ENCODE data around the gene NEK6.

Gene NEK6

GRCh38 chr9:124257844-124258606 is at the start of gene NEK6:
TSS of gene NEK6 (plus strand) at chr9:124257949. CDS start at chr9:124301965, 44,016 bp downstream.
- TF ChIP-seq CTCF (IDR thresholded peaks at IDR 0.05; ENCODE audit: low read depth, low read length, poor library complexity, severe bottlenecking): no peak
- TF ChIP-seq EZH2phosphoT487 (IDR thresholded peaks at IDR 0.05; ENCODE audit: borderline replicate concordance, low read length): no peak
- H3K4me1 ChIP-seq (ENCODE audit: control insufficient read depth, low read length): peaks cover 84% of the 10 kb centered on the region
- 0 out of 2 replicates have a peak, but pooled peaks cover 11% of the 10 kb centered on the region for H4K20me1 ChIP-seq (ENCODE audit: control insufficient read depth, insufficient read depth, low read depth, low read length)
- H3K4me2 ChIP-seq (ENCODE audit: low read length): peak within 1 kb of the TSS; percentile 63
- H3K79me2 ChIP-seq (ENCODE audit: control insufficient read depth, low read length): peaks cover 38% of the 10 kb centered on the region
- no peaks in the 10 kb centered on the region for H3K9me2 ChIP-seq (replicated peaks; ENCODE audit: control insufficient read depth, low read length)
- no peaks in the 10 kb centered on the region for H3K36me3 ChIP-seq (ENCODE audit: control insufficient read depth, low read length)
- H3K4me3 ChIP-seq (ENCODE audit: low read length): peak within 1 kb of the TSS; percentile 77
- H3K27ac ChIP-seq (ENCODE audit: low read depth, low read length): peak within 1 kb of the TSS; percentile 47
- peaks cover 48% of the 10 kb centered on the region for H3K27me3 ChIP-seq (ENCODE audit: control insufficient read depth, low read length)
- peaks cover 32% of the 10 kb centered on the region for H3F3A ChIP-seq (ENCODE audit: control insufficient read depth, insufficient read depth)
- no peaks in the 10 kb centered on the region for H3K9me3 ChIP-seq (ENCODE audit: control insufficient read depth, insufficient read depth, low read length)

GRCh38 chr9:124208571-124208970 is 49.2 kb upstream of the NEK6 start:
- Histone ChIP-seq H3F3A (ENCODE audit: control insufficient read depth, insufficient read depth) (peaks cover 16% of the 10 kb centered on the region; the same call in 1 of the 2 replicates), H3K36me3 (ENCODE audit: control insufficient read depth, low read length) (no peaks in the 10 kb centered on the region), H3K27ac (ENCODE audit: low read depth, low read length) (no peak overlapping the region), H3K79me2 (ENCODE audit: control insufficient read depth, low read length) (no peaks in the 10 kb centered on the region), H3K4me1 (ENCODE audit: control insufficient read depth, low read length) (peaks cover 88% of the 10 kb centered on the region), H3K4me2 (ENCODE audit: low read length) (peak overlapping the region; percentile 25; the same call in 1 of the 2 replicates), H3K27me3 (ENCODE audit: control insufficient read depth, low read length) (peaks cover 15% of the 10 kb centered on the region), H3K9me3 (ENCODE audit: control insufficient read depth, insufficient read depth, low read length) (no peaks in the 10 kb centered on the region), H4K20me1 (ENCODE audit: control insufficient read depth, insufficient read depth, low read depth, low read length) (0 out of 2 replicates have a peak, but pooled peaks cover 5% of the 10 kb centered on the region), H3K4me3 (ENCODE audit: low read length) (no peak overlapping the region), H3K9me2 (replicated peaks; ENCODE audit: control insufficient read depth, low read length) (no peaks in the 10 kb centered on the region)
- TF ChIP-seq EZH2phosphoT487 (IDR thresholded peaks at IDR 0.05; ENCODE audit: borderline replicate concordance, low read length) (no peak), CTCF (IDR thresholded peaks at IDR 0.05; ENCODE audit: low read depth, low read length, poor library complexity, severe bottlenecking) (no peak)

GRCh38 chr9:124209279-124209678 is 48.5 kb upstream of the NEK6 start:
- H4K20me1 ChIP-seq (ENCODE audit: control insufficient read depth, insufficient read depth, low read depth, low read length): 0 out of 2 replicates have a peak, but pooled peaks cover 5% of the 10 kb centered on the region
- no peaks in the 10 kb centered on the region for H3K9me2 ChIP-seq (replicated peaks; ENCODE audit: control insufficient read depth, low read length)
- peaks cover 19% of the 10 kb centered on the region; the same call in 1 of the 2 replicates for H3F3A ChIP-seq (ENCODE audit: control insufficient read depth, insufficient read depth)
- TF ChIP-seq EZH2phosphoT487 (IDR thresholded peaks at IDR 0.05; ENCODE audit: borderline replicate concordance, low read length) (no peak), CTCF (IDR thresholded peaks at IDR 0.05; ENCODE audit: low read depth, low read length, poor library complexity, severe bottlenecking) (no peak)
- H3K27ac ChIP-seq (ENCODE audit: low read depth, low read length): no peak overlapping the region
- peaks cover 90% of the 10 kb centered on the region for H3K4me1 ChIP-seq (ENCODE audit: control insufficient read depth, low read length)
- no peak overlapping the region for H3K4me3 ChIP-seq (ENCODE audit: low read length)
- no peaks in the 10 kb centered on the region for H3K36me3 ChIP-seq (ENCODE audit: control insufficient read depth, low read length)
- H3K9me3 ChIP-seq (ENCODE audit: control insufficient read depth, insufficient read depth, low read length): no peaks in the 10 kb centered on the region
- H3K27me3 ChIP-seq (ENCODE audit: control insufficient read depth, low read length): peaks cover 10% of the 10 kb centered on the region
- no peaks in the 10 kb centered on the region for H3K79me2 ChIP-seq (ENCODE audit: control insufficient read depth, low read length)
- peak overlapping the region; percentile 25 for H3K4me2 ChIP-seq (ENCODE audit: low read length)
